Measurements from ENCODE around the gene TGFBR1.

TGFBR1 gene

DNA sequence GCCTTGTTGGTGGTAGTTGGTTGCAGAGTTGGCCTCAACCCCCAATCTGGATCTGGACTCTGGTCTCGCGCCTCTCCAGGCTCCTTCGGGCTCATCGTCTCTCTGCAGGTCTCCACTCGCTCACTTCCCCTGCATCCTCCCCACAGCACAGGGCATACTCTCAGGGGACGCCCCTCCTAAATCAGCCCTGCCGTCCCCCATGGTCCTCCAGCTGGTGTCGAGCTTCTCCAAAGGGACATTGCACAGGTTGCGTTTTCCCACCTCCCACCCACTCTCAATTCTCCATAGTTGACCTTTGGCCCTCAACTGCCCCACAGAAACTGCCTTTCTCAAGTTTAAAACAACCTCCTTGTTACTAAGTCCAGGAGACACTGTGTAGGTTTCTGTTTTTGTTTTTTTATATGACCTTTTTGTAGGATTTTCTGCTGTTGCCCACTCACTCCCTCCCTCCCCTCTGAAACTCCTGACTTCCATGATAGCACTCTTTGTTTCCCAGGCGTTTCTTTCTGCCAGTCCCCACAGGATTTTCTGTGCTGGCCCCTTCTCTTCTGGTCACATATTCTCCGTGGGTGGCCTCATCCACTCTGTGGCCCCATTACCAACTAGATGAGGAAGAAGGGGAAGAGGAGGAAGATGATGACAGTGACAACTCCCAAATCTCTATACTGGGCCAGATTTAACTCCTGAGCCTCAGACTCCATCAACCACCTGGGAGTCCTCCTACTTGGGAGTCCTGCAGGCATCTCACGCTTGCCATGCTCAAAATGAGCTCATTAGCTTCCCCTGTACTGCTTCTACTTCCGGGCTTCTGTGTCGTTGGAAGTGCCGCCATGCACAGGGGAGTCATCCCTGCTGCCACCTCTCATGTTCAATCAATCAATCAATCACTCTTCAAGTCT lies 66.6 kb downstream of the TGFBR1 start:
- H3K9me2 ChIP-seq (replicated peaks; ENCODE audit: insufficient read depth, low read length): no peaks in the 10 kb centered on the region
- H3K4me2 ChIP-seq (ENCODE audit: low read depth, low read length, poor library complexity, severe bottlenecking): no peak overlapping the region
- no peaks in the 10 kb centered on the region for H4K20me1 ChIP-seq (ENCODE audit: low read depth, low read length)
- H3K36me3 ChIP-seq (ENCODE audit: low read length): no peaks in the 10 kb centered on the region
- TF ChIP-seq EZH2phosphoT487 (conservative IDR thresholded peaks at IDR 0.05; ENCODE audit: low read length): no peak
- no peak for TF ChIP-seq CTCF (IDR thresholded peaks at IDR 0.05; ENCODE audit: insufficient read depth, low read length, poor library complexity, severe bottlenecking)
- H3K9ac ChIP-seq (ENCODE audit: low read length): no peak overlapping the region
- H3K27me3 ChIP-seq (ENCODE audit: low read length): no peaks in the 10 kb centered on the region
- H3K9me3 ChIP-seq (ENCODE audit: insufficient read depth, low read length): no peaks in the 10 kb centered on the region
- peak overlapping the region; percentile 5 for H2AFZ ChIP-seq (ENCODE audit: low read depth, low read length, severe bottlenecking)
- no peak overlapping the region for H3K27ac ChIP-seq (ENCODE audit: low read depth, low read length)
- peaks cover 3% of the 10 kb centered on the region; the same call in 1 of the 2 replicates for H3K79me2 ChIP-seq (ENCODE audit: insufficient read depth, low read length)
- no peak overlapping the region for H3K4me3 ChIP-seq (ENCODE audit: insufficient read depth, low read length, poor library complexity, severe bottlenecking)
- peaks cover 26% of the 10 kb centered on the region for H3F3A ChIP-seq (ENCODE audit: insufficient read depth)

DNA sequence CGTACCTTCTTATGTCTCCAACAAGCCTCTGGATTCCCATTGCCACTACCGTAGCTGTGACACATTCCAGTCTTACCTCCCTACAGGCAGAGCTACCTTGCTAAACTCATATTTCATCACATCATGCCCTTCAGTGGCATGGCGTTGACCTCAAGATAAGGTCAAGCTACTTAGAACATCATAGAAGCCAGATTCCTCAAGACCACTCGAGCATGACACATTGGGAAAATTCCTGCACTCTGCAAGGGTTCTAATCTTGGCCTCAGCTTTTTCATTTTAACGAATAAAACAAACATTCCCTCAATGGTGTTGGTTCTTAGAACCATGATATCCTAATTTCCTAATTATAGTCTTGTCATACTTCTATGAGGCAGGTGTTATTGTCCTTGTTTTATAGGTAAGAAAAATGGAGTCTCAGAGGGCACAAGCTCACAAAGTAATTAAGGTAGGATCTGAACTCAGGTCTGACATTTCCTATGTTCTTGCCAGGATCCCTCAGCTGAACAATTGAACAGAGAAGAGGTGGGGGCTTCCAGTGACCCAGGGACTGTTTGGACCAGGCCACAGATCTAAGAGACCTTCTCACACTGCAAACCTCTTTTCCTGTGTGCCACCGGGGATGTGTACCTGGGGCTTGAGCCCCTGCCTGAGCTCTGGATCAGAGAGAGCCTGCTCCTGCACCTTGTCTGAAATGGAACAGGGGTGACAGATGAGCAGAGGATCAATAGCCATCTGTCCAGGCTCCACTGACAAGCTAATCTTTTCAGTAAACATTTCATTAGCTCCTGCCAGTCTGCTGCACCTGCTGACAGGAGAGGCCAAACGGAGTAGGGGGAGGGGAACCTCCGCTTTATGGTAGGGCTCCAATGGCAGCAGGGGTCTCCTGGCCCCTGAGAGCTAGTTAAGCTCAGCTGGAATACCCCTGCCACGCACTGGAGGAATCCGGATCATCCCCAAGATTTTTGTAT lies 67.5 kb downstream of the TGFBR1 start:
- H3K27ac ChIP-seq (ENCODE audit: low read depth, low read length): peak overlapping the region; percentile 46; the same call in 1 of the 2 replicates
- peaks cover 26% of the 10 kb centered on the region for H3F3A ChIP-seq (ENCODE audit: insufficient read depth)
- no peak overlapping the region for H3K9ac ChIP-seq (ENCODE audit: low read length)
- no peaks in the 10 kb centered on the region for H3K79me2 ChIP-seq (ENCODE audit: insufficient read depth, low read length)
- H3K36me3 ChIP-seq (ENCODE audit: low read length): no peaks in the 10 kb centered on the region
- no peaks in the 10 kb centered on the region for H4K20me1 ChIP-seq (ENCODE audit: low read depth, low read length)
- H3K9me2 ChIP-seq (replicated peaks; ENCODE audit: insufficient read depth, low read length): no peaks in the 10 kb centered on the region
- no peak overlapping the region for H3K4me3 ChIP-seq (ENCODE audit: insufficient read depth, low read length, poor library complexity, severe bottlenecking)
- no peaks in the 10 kb centered on the region for H3K27me3 ChIP-seq (ENCODE audit: low read length)
- H3K4me2 ChIP-seq (ENCODE audit: low read depth, low read length, poor library complexity, severe bottlenecking): no peak overlapping the region
- TF ChIP-seq CTCF (IDR thresholded peaks at IDR 0.05; ENCODE audit: insufficient read depth, low read length, poor library complexity, severe bottlenecking): no peak
- TF ChIP-seq EZH2phosphoT487 (conservative IDR thresholded peaks at IDR 0.05; ENCODE audit: low read length): no peak
- no peaks in the 10 kb centered on the region for H3K9me3 ChIP-seq (ENCODE audit: insufficient read depth, low read length)
- H2AFZ ChIP-seq (ENCODE audit: low read depth, low read length, severe bottlenecking): no peak overlapping the region

- H3K4me2 ChIP-seq (ENCODE audit: low read depth, low read length, poor library complexity, severe bottlenecking): peak overlapping the region; percentile 11
Measured at GRCh38 chr9:99173570-99174504, 68.9 kb downstream of the TGFBR1 start.

More at GRCh38 chr9:99173570-99174504, 68.9 kb downstream of the TGFBR1 start:
- peak overlapping the region; percentile 46 for H3K27ac ChIP-seq (ENCODE audit: low read depth, low read length)
- H3K9me3 ChIP-seq (ENCODE audit: insufficient read depth, low read length): no peaks in the 10 kb centered on the region
- H3K79me2 ChIP-seq (ENCODE audit: insufficient read depth, low read length): no peaks in the 10 kb centered on the region
- no peaks in the 10 kb centered on the region for H3K27me3 ChIP-seq (ENCODE audit: low read length)
- no peak for TF ChIP-seq EZH2phosphoT487 (conservative IDR thresholded peaks at IDR 0.05; ENCODE audit: low read length)
- H3F3A ChIP-seq (ENCODE audit: insufficient read depth): peaks cover 34% of the 10 kb centered on the region
- no peaks in the 10 kb centered on the region for H4K20me1 ChIP-seq (ENCODE audit: low read depth, low read length)
- no peaks in the 10 kb centered on the region for H3K36me3 ChIP-seq (ENCODE audit: low read length)
- H3K9ac ChIP-seq (ENCODE audit: low read length): peak overlapping the region; percentile 17; the same call in 1 of the 2 replicates
- no peaks in the 10 kb centered on the region for H3K9me2 ChIP-seq (replicated peaks; ENCODE audit: insufficient read depth, low read length)
- H2AFZ ChIP-seq (ENCODE audit: low read depth, low read length, severe bottlenecking): no peak overlapping the region
- no peak overlapping the region for H3K4me3 ChIP-seq (ENCODE audit: insufficient read depth, low read length, poor library complexity, severe bottlenecking)

Measured in SU-DHL-6 (cell line).